ENCODE data around the gene TTLL11.

Gene TTLL11

GRCh38 chr9:121871431-121872025, 221.6 kb downstream of the TTLL11 start:
- DNase-seq: no peak

- DNase-seq: no peak
Observed at GRCh38 chr9:121870271-121870670, 222.8 kb downstream of the TTLL11 start.

- no peak for DNase-seq
Observed at GRCh38 chr9:121868626-121869025, 224.5 kb downstream of the TTLL11 start.

- no peak for DNase-seq
Observed at GRCh38 chr9:121866927-121867326, 226.2 kb downstream of the TTLL11 start.

GRCh38 chr9:121865884-121866283, 227.2 kb downstream of the TTLL11 start:
- DNase-seq: no peak

- DNase-seq: no peak
Observed at GRCh38 chr9:121865060-121865459, 228.0 kb downstream of the TTLL11 start.

GRCh38 chr9:121863955-121864354, 229.2 kb downstream of the TTLL11 start:
- no peak for DNase-seq

GRCh38 chr9:121862371-121863332, 230.5 kb downstream of the TTLL11 start:
- DNase-seq: no peak

GRCh38 chr9:121861501-121862180, 231.5 kb downstream of the TTLL11 start:
- DNase-seq: no peak

- DNase-seq: no peak
Observed at GRCh38 chr9:121860744-121861143, 232.4 kb downstream of the TTLL11 start.

- DNase-seq: no peak
Observed at GRCh38 chr9:121860213-121860612, 232.9 kb downstream of the TTLL11 start.

- no peak for DNase-seq
Observed at GRCh38 chr9:121859646-121860045, 233.5 kb downstream of the TTLL11 start.

GRCh38 chr9:121858788-121859187, 234.3 kb downstream of the TTLL11 start:
- no peak for DNase-seq

GRCh38 chr9:121857928-121858327, 235.2 kb downstream of the TTLL11 start:
- no peak for DNase-seq

GRCh38 chr9:121855476-121855875, 237.6 kb downstream of the TTLL11 start:
- no peak for DNase-seq

GRCh38 chr9:121853617-121854395, 239.3 kb downstream of the TTLL11 start:
- no peak for DNase-seq

- DNase-seq: no peak
Observed at GRCh38 chr9:121852651-121853616, 240.2 kb downstream of the TTLL11 start.

GRCh38 chr9:121852241-121852640, 240.9 kb downstream of the TTLL11 start:
- DNase-seq: no peak

- DNase-seq: no peak
Observed at GRCh38 chr9:121851641-121852091, 241.4 kb downstream of the TTLL11 start.

GRCh38 chr9:121850366-121850765, 242.7 kb downstream of the TTLL11 start:
- no peak for DNase-seq

- DNase-seq: no peak
Observed at GRCh38 chr9:121849554-121849953, 243.6 kb downstream of the TTLL11 start.
